GM12891 (cell line): Measurements from ENCODE around the gene DISP3.

Experiments
- PAX5 ChIP-seq: IDR thresholded peaks from 2 replicates; pipeline ENCODE4 v1.6.1; 2011; ENCODE audit warnings: low read length, moderate library complexity, mild to moderate bottlenecking; ENCODE audit not compliant: insufficient read depth, severe bottlenecking
- POLR2A ChIP-seq: IDR thresholded peaks from 2 replicates; pipeline ENCODE4 v1.6.1; 2011; ENCODE audit warnings: low read depth, low read length, control low read depth
- POLR2AphosphoS5 ChIP-seq: IDR thresholded peaks from 2 replicates; pipeline ENCODE4 v1.6.1; 2011; ENCODE audit warnings: low read depth, low read length, control low read depth
- SPI1 ChIP-seq: IDR thresholded peaks from 2 replicates; pipeline ENCODE4 v1.6.1; 2011; ENCODE audit warnings: low read depth, low read length, control low read depth
- TAF1 ChIP-seq: IDR thresholded peaks from 2 replicates; pipeline ENCODE4 v1.6.1; 2011; ENCODE audit warnings: low read depth, low read length, control low read depth

- no peak for TF ChIP-seq TAF1
- no peak for TF ChIP-seq POLR2AphosphoS5
- no peak for TF ChIP-seq POLR2A
- TF ChIP-seq PAX5 = no peak
- no peak for TF ChIP-seq SPI1
These were observed 6.7 kb upstream of the DISP3 start for GRCh38 chr1:11472284-11472683.
